Activated CD8-positive, alpha-beta T cell treated with anti-CD3 and anti-CD28 coated beads, Interleukin-2, amount 10 ng/mL, durations not matched to agents 7 days and 5 days (primary cell): ENCODE results near the gene INTS12. TPM values are rescaled to one million over a fixed set of nuclear protein-coding genes. Genes with fewer than 3 reads are reported as not detected.

ENCODE experiments used
- ATAC-seq: fragments of 150-1000 bp; cut with Tn5 transposase; one replicate; pipeline ENCODE4 v1.10.0; 2021; ENCODE audit warnings: moderate library complexity
- CTCF ChIA-PET: fragments of 350-600 bp; sonication (Branson Sonifier 250); formaldehyde crosslinking; loops from one replicate; lab custom pipeline; 2021; ENCODE audit warnings: antibody characterized with exemption; lab: Charles Lee
- POLR2A ChIA-PET: fragments of 350-600 bp; sonication (Branson Sonifier 250); formaldehyde crosslinking; loops from one replicate; lab custom pipeline; 2021; ENCODE audit warnings: antibody characterized with exemption; lab: Charles Lee
- DNase-seq: peaks from one replicate; pipeline ENCODE4 v3.0.0-alpha.2; 2020
- H3K27ac Mint-ChIP-seq: one replicate; pipeline ENCODE4 v1.8.0; 2021; ENCODE audit warnings: mild to moderate bottlenecking, mixed read lengths
- H3K27me3 Mint-ChIP-seq: one replicate; pipeline ENCODE4 v1.8.0; 2021; ENCODE audit warnings: low read depth, mixed read lengths
- H3K36me3 Mint-ChIP-seq: one replicate; pipeline ENCODE4 v1.8.0; 2021; ENCODE audit warnings: low read depth, mixed read lengths
- H3K4me1 Mint-ChIP-seq: one replicate; pipeline ENCODE4 v1.8.0; 2021; ENCODE audit warnings: low read depth, mixed read lengths
- H3K4me3 Mint-ChIP-seq: one replicate; pipeline ENCODE4 v1.8.0; 2021; ENCODE audit warnings: mild to moderate bottlenecking, mixed read lengths
- H3K9me3 Mint-ChIP-seq: one replicate; pipeline ENCODE4 v1.8.0; 2022; ENCODE audit warnings: mixed read lengths; ENCODE audit not compliant: insufficient read depth
- total RNA-seq, 2 experiments: library from RNA; stranded (reverse); gene quantifications; one replicate each; pipeline ENCODE4 v1.2.3, GENCODE V29; 2021

The INTS12 gene
- total RNA-seq, 2 experiments from 2014 or later, result 17.1 to 17.5 TPM

- ChIA-PET CTCF (no interaction called here), POLR2A (no interaction called here)
- no peaks in the 10 kb centered on the region for H3K9me3 Mint-ChIP-seq
These were observed 29.3 kb downstream of the INTS12 start for GRCh38 chr4:105679186-105679585.

GRCh38 chr4:105677709-105678108, 30.8 kb downstream of the INTS12 start:
- POLR2A ChIA-PET, result no interaction called here
- no peak for DNase-seq
- peaks cover 3% of the 10 kb centered on the region for H3K27me3 Mint-ChIP-seq

More at GRCh38 chr4:105679186-105679585, 29.3 kb downstream of the INTS12 start:
- H3K36me3 Mint-ChIP-seq, result peaks cover 15% of the 10 kb centered on the region
- H3K4me3 Mint-ChIP-seq, result no peak overlapping the region
- DNase-seq (no peak), ATAC-seq (no peak)
- no peaks in the 10 kb centered on the region for H3K4me1 Mint-ChIP-seq
- H3K27me3 Mint-ChIP-seq, result no peaks in the 10 kb centered on the region
- no peak overlapping the region for H3K27ac Mint-ChIP-seq

GRCh38 chr4:105674011-105674410, 34.5 kb downstream of the INTS12 start:
- Mint-ChIP-seq H3K4me3 (no peak overlapping the region), H3K9me3 (no peaks in the 10 kb centered on the region), H3K27me3 (peaks cover 7% of the 10 kb centered on the region), H3K4me1 (no peaks in the 10 kb centered on the region), H3K27ac (no peak overlapping the region), H3K36me3 (no peaks in the 10 kb centered on the region)
- DNase-seq (no peak), ATAC-seq (no peak)
- ChIA-PET POLR2A (no interaction called here), CTCF (no interaction called here)

More at GRCh38 chr4:105677709-105678108, 30.8 kb downstream of the INTS12 start:
- H3K9me3 Mint-ChIP-seq, result no peaks in the 10 kb centered on the region
- no peak overlapping the region for H3K27ac Mint-ChIP-seq
- CTCF ChIA-PET, result interaction anchor here (1.1 kb wide), 1 partner anchor 38 kb away, joined by 3 read pairs; no protein-coding TSS in a partner anchor
- H3K4me3 Mint-ChIP-seq, result no peak overlapping the region
- peaks cover 9% of the 10 kb centered on the region for H3K36me3 Mint-ChIP-seq
- H3K4me1 Mint-ChIP-seq, result no peaks in the 10 kb centered on the region
- ATAC-seq, result no peak

GRCh38 chr4:105671301-105671700, 37.2 kb downstream of the INTS12 start:
- no peaks in the 10 kb centered on the region for H3K4me1 Mint-ChIP-seq
- H3K36me3 Mint-ChIP-seq, result no peaks in the 10 kb centered on the region
- CTCF ChIA-PET, result no interaction called here
- H3K27me3 Mint-ChIP-seq, result peaks cover 7% of the 10 kb centered on the region
- H3K9me3 Mint-ChIP-seq, result no peaks in the 10 kb centered on the region
- DNase-seq (no peak), ATAC-seq (no peak)
- POLR2A ChIA-PET, result no interaction called here
- no peak overlapping the region for H3K4me3 Mint-ChIP-seq
- H3K27ac Mint-ChIP-seq, result no peak overlapping the region

- Mint-ChIP-seq H3K27me3 (peaks cover 7% of the 10 kb centered on the region), H3K4me1 (no peaks in the 10 kb centered on the region), H3K9me3 (no peaks in the 10 kb centered on the region), H3K4me3 (no peak overlapping the region), H3K36me3 (no peaks in the 10 kb centered on the region), H3K27ac (no peak overlapping the region)
- ChIA-PET CTCF (no interaction called here), POLR2A (no interaction called here)
- no peak for ATAC-seq
- no peak for DNase-seq
These were observed 37.8 kb downstream of the INTS12 start for GRCh38 chr4:105670684-105671083.

GRCh38 chr4:105666693-105667092, 41.8 kb downstream of the INTS12 start:
- ATAC-seq (no peak), DNase-seq (no peak)
- CTCF ChIA-PET, result no interaction called here
- Mint-ChIP-seq H3K4me3 (no peak overlapping the region), H3K36me3 (no peaks in the 10 kb centered on the region), H3K4me1 (no peaks in the 10 kb centered on the region), H3K9me3 (no peaks in the 10 kb centered on the region), H3K27ac (no peak overlapping the region), H3K27me3 (peaks cover 7% of the 10 kb centered on the region)
- POLR2A ChIA-PET, result no interaction called here

GRCh38 chr4:105662935-105663675, 45.4 kb downstream of the INTS12 start:
- Mint-ChIP-seq H3K27ac (no peak overlapping the region), H3K9me3 (no peaks in the 10 kb centered on the region), H3K27me3 (peaks cover 3% of the 10 kb centered on the region), H3K4me1 (no peaks in the 10 kb centered on the region), H3K4me3 (no peak overlapping the region), H3K36me3 (no peaks in the 10 kb centered on the region)
- CTCF ChIA-PET, result no interaction called here
- DNase-seq (no peak), ATAC-seq (no peak)
- POLR2A ChIA-PET, result no interaction called here

GRCh38 chr4:105661028-105661427, 47.5 kb downstream of the INTS12 start:
- CTCF ChIA-PET, result no interaction called here
- H3K9me3 Mint-ChIP-seq, result no peaks in the 10 kb centered on the region
- H3K27me3 Mint-ChIP-seq, result peaks cover 5% of the 10 kb centered on the region
- H3K4me3 Mint-ChIP-seq, result no peak overlapping the region
- POLR2A ChIA-PET, result no interaction called here
- no peaks in the 10 kb centered on the region for H3K36me3 Mint-ChIP-seq
- DNase-seq (no peak), ATAC-seq (no peak)
- H3K4me1 Mint-ChIP-seq, result no peaks in the 10 kb centered on the region
- no peak overlapping the region for H3K27ac Mint-ChIP-seq

GRCh38 chr4:105659190-105659589, 49.3 kb downstream of the INTS12 start:
- CTCF ChIA-PET, result no interaction called here
- ATAC-seq, result no peak
- POLR2A ChIA-PET, result no interaction called here
- no peak overlapping the region for H3K4me3 Mint-ChIP-seq
- H3K27me3 Mint-ChIP-seq, result peaks cover 6% of the 10 kb centered on the region
- H3K27ac Mint-ChIP-seq, result no peak overlapping the region
- H3K36me3 Mint-ChIP-seq, result no peaks in the 10 kb centered on the region
- DNase-seq, result no peak
- no peaks in the 10 kb centered on the region for H3K4me1 Mint-ChIP-seq
- no peaks in the 10 kb centered on the region for H3K9me3 Mint-ChIP-seq

GRCh38 chr4:105657117-105657765, 51.2 kb downstream of the INTS12 start:
- no peaks in the 10 kb centered on the region for H3K4me1 Mint-ChIP-seq
- H3K27me3 Mint-ChIP-seq, result peaks cover 9% of the 10 kb centered on the region
- POLR2A ChIA-PET, result no interaction called here

GRCh38 chr4:105652286-105652888, 56.1 kb downstream of the INTS12 start:
- ATAC-seq (no peak), DNase-seq (no peak)
- H3K9me3 Mint-ChIP-seq, result no peaks in the 10 kb centered on the region
- CTCF ChIA-PET, result no interaction called here
- no peaks in the 10 kb centered on the region for H3K4me1 Mint-ChIP-seq
- H3K27me3 Mint-ChIP-seq, result peaks cover 8% of the 10 kb centered on the region
- no peak overlapping the region for H3K27ac Mint-ChIP-seq
- H3K36me3 Mint-ChIP-seq, result no peaks in the 10 kb centered on the region
- H3K4me3 Mint-ChIP-seq, result no peak overlapping the region
- POLR2A ChIA-PET, result no interaction called here

More at GRCh38 chr4:105657117-105657765, 51.2 kb downstream of the INTS12 start:
- Mint-ChIP-seq H3K4me3 (no peak overlapping the region), H3K36me3 (no peaks in the 10 kb centered on the region), H3K27ac (no peak overlapping the region), H3K9me3 (no peaks in the 10 kb centered on the region)
- ATAC-seq (no peak), DNase-seq (no peak)
- CTCF ChIA-PET, result no interaction called here

- peaks cover 8% of the 10 kb centered on the region for H3K27me3 Mint-ChIP-seq
- DNase-seq (no peak), ATAC-seq (no peak)
- POLR2A ChIA-PET, result no interaction called here
- no peaks in the 10 kb centered on the region for H3K9me3 Mint-ChIP-seq
- H3K4me1 Mint-ChIP-seq, result no peaks in the 10 kb centered on the region
- H3K36me3 Mint-ChIP-seq, result no peaks in the 10 kb centered on the region
- CTCF ChIA-PET, result no interaction called here
- H3K27ac Mint-ChIP-seq, result no peak overlapping the region
- H3K4me3 Mint-ChIP-seq, result no peak overlapping the region
These were observed 56.6 kb downstream of the INTS12 start for GRCh38 chr4:105651884-105652283.
